RWPE1 (cell line): Measurements from ENCODE around the gene CTIF.

ENCODE experiments used
- CTCF ChIA-PET: fragments of 350-600 bp; sonication (Branson Sonifier 250); formaldehyde crosslinking; extraction: SDS; loops from one replicate; lab custom pipeline; 2021; lab: Yijun Ruan, JAX
- POLR2A ChIA-PET: fragments of 400-600 bp; formaldehyde crosslinking; extraction: SDS; loops from one replicate; lab custom pipeline; 2020; ENCODE audit warnings: antibody characterized with exemption; ENCODE audit not compliant: low non-redundant PET; lab: Yijun Ruan, JAX
- DNase-seq: peaks from one replicate; pipeline ENCODE4 v3.0.0; 2012; ENCODE audit warnings: low spot score
- H3K27ac ChIP-seq: fragments of 450-650 bp; 2 replicates; pipeline ENCODE4 v1.5.1; 2017
- CTCF ChIP-seq: fragments of 450-650 bp; conservative IDR thresholded peaks from 2 replicates; pipeline ENCODE4 v1.5.1; 2017; ENCODE audit warnings: low read depth, mild to moderate bottlenecking

The CTIF gene

GRCh38 chr18:48669180-48669675 is 130.4 kb downstream of the CTIF start:
- no peak for DNase-seq
- no peak overlapping the region for H3K27ac ChIP-seq
- TF ChIP-seq CTCF, result no peak
- CTCF ChIA-PET, result no interaction called here
- POLR2A ChIA-PET, result no interaction called here

GRCh38 chr18:48669991-48670750 is 131.3 kb downstream of the CTIF start:
- TF ChIP-seq CTCF, result no peak
- POLR2A ChIA-PET, result no interaction called here
- no peak for DNase-seq
- CTCF ChIA-PET, result no interaction called here
- H3K27ac ChIP-seq, result no peak overlapping the region

GRCh38 chr18:48670751-48671560 is 132.1 kb downstream of the CTIF start:
- ChIA-PET POLR2A (no interaction called here), CTCF (interaction anchor here (0.5 kb wide), 1 partner anchor 78 kb away, joined by 8 read pairs; no protein-coding TSS in a partner anchor)
- no peak for DNase-seq
- TF ChIP-seq CTCF, result no peak
- no peak overlapping the region for H3K27ac ChIP-seq

- no peak for TF ChIP-seq CTCF
- no peak overlapping the region for H3K27ac ChIP-seq
- DNase-seq, result no peak
- ChIA-PET POLR2A (no interaction called here), CTCF (interaction anchor here (0.5 kb wide), 1 partner anchor 79 kb away, joined by 8 read pairs; no protein-coding TSS in a partner anchor)
These were observed 132.7 kb downstream of the CTIF start for GRCh38 chr18:48671561-48671945.

- ChIA-PET CTCF (no interaction called here), POLR2A (no interaction called here)
- no peak for TF ChIP-seq CTCF
- 0 out of 2 replicates have a peak overlapping the region, but pooled peaks have one; percentile 9 for H3K27ac ChIP-seq
- DNase-seq, result no peak
These were observed 134.0 kb downstream of the CTIF start for GRCh38 chr18:48672671-48673340.

GRCh38 chr18:48673456-48673852 is 134.6 kb downstream of the CTIF start:
- DNase-seq, result no peak
- ChIA-PET CTCF (interaction anchor here (0.5 kb wide), 1 partner anchor 369 kb away, joined by 3 read pairs; no protein-coding TSS in a partner anchor), POLR2A (no interaction called here)
- TF ChIP-seq CTCF, result no peak
- peak overlapping the region; percentile 40 for H3K27ac ChIP-seq
